HG02852 (cell line): ENCODE results near the gene AP1M1.
"Not testable (repeated sequence)": the region's sequence is repeated elsewhere in the genome, so short reads cannot be mapped to it uniquely, and the experiment has no call there.

Experiments
- ATAC-seq: cut with Tn5 transposase; IDR thresholded peaks from one replicate; pipeline ENCODE4 v1.9.1; 2021; ENCODE audit warnings: mild to moderate bottlenecking, moderate library complexity; ENCODE audit not compliant: unreplicated experiment

The AP1M1 gene

GRCh38 chr19:16197622-16198369 lies at the start of gene AP1M1:
AP1M1 (plus strand) TSS chr19:16197911; CDS start chr19:16198027, 116 bp downstream.
- peak; percentile 84 for ATAC-seq

DNA sequence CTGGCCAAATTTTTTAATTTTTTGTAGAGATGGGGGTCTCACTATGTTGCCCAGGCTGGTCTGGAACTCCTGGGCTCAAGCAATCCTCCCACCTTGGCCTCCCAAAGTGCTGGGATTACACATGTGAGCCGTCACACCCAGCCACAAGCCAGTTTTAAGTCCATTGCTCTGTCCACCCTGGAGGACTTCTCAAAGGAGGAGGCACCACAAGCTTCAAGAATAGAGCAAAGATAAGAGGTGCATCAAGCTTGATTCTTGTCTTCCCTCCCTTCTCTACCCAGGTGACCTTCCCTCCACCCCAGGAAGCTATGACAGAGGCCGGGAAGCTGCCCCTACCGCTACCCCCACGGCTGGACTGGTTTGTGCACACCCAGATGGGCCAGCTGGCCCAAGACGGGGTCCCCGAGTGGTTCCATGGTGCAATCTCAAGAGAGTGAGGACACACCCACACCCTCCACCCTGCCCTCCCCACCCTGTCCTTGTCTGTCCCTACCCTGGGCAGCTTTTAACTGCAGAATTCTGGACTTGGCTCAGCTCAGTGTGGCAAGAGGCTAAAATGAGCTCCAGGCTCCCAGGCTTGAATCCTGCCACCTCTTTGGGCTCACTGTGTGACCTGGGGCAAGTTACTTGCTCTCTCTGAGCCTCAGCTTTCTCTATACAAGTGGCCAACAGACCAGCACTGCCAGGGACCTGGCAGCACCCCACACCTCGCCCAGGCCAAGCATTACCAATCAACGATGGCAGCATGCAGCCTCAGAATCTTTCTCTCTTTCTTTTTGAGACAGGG lies 49.1 kb upstream of the AP1M1 start:
- no peak for ATAC-seq

- ATAC-seq, result no peak
These were observed 44.0 kb upstream of the AP1M1 start for GRCh38 chr19:16153582-16154336.

DNA sequence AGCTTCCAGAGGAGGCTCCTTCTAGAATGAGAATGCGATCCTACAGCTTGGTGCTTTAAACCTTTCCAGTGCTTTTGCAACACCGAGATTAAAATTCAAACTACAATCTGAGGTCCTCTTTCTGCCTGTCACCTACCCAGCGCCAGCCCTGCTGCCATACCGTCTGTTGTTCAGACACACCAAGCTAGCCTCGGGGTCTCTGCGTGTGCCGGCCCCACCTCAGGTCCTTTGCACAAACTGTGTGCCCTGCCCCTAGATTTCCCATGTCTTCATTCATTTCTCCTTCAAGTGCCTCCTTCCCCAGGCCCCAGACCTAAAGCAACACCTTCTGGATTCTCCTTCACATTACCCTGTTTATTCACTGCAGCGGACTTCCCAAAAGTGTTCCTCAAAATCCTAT lies 43.2 kb upstream of the AP1M1 start:
- no peak for ATAC-seq

DNA sequence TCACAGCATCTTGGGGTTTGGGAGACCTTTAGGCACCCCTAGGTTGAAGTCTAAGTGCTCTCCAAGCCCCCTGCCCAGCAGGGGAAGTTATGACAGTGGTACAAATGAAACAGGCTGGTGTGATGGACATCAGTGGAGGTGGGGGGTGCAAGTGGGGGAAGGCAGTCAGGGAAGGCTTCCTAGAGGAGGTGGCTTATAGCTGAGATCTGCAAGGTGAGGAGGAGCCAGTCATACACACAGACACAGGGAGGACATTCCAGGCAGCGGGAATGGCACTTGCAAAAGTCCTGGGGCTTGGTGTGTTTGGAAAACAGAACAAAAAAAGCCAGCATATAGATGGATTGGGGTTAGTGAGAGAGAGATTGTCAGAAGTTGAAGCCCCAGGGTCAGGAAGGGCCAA lies 42.6 kb upstream of the AP1M1 start:
- ATAC-seq, result no peak

- ATAC-seq, result no peak
These were observed 40.8 kb upstream of the AP1M1 start for GRCh38 chr19:16156904-16157303.

DNA sequence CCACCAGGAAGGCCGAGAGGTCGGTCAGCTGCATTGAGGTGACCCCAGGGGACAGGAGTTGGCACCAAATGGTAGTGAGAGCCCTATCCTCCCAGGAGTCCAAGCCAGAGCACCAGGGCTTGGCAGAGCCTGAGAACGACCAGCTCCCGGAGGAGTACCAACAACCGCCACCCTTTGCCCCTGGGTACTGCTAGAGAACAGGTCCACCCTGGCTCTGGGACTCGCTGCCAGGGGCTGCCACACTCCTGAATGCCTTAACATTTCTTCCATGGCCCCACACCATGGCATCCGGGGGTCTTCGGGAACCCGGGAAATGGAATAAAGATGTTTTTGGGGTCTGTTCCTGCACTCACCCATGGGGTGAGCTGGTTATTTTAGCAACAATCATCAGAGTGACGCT lies 40.1 kb upstream of the AP1M1 start:
- no peak for ATAC-seq

DNA sequence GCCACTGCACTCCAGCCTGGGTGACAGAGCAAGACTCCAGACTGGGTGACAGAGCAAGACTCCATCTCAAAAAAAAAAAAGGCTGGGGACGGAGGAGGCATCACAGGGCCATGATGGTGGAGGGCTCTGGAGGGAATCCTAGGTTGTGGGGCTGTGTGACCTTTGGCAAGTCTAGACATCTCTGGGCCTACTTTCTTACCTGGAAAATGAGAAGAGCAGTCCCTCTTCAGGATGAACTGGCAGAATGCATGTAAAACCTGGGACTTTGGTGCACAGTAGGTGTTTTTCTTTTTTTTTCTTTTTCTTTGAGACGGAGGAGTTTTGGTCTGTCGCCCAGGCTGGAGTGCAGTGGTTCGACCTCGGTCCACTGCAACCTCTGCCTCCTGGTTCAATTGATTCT lies 38.1 kb upstream of the AP1M1 start:
- ATAC-seq, result no peak

- no peak for ATAC-seq
These were observed 37.2 kb upstream of the AP1M1 start for GRCh38 chr19:16160445-16160942.

GRCh38 chr19:16160943-16161560 lies 36.7 kb upstream of the AP1M1 start:
- ATAC-seq, result no peak

DNA sequence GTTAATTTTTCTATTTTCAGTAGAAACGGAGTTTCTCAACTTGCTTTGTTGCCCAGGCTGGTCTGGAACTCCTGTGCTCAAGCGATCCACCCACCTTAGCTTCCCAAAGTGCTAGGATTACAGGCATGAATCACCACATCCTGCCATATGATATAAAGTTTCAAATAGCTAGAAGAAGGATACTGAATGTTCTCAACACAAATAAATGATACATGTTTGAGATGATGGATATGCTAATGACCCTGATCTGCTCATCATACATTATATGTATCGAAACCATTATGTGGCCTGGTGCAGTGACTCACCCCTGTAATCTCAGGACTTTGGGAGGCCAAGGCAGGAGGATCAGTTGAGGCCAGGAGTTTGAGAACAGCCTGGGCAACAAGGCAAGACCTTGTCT lies 35.9 kb upstream of the AP1M1 start:
- ATAC-seq, result no peak

DNA sequence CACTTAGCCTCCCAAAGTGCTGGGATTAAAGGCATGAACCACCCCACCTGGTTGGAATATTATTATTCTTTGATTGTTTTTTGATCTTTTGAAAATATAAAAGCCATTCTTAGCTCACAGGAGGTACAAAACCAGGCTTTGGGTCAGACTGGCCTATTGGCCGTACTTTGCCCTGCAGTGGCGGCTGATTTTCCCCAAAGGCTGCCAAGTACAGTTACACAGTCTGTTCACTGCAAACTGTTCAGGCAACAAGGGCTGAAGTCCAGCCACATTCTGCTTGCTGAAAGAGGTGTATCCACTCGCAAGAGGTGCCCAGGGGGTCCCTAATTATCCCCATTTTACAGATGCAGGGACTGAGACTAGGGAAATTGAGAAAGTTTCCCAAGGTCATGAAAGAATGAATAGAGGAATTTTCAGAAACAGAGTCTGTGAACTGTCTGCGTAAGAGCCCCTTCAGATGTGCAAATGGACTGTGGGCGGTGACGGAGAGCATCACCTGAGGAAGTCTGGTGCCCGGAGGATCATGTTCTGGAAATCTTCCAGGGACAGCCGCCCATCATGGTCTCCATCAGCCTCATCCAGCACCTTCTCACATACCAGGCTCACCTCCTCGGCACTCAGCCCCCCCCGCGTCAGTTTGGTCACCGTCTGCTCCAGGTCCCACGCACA lies 33.4 kb upstream of the AP1M1 start:
- no peak for ATAC-seq

DNA sequence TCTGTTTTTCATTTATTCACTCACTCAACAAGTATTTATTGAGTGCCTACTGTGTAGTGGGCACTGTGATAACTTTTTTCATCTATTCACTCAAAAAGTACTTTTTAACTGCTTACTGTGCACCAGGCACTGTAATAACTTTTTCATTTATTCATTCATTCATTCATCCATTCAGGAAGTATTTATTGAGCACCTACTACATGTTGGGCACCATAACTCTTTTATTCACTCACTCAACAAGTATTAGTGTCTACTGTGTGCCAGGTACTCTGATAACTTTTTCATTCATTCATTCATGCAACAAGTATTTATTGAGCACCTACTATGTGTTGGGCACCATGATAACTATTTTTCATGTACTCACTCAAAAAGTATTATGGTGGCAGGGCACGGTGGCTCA lies 31.3 kb upstream of the AP1M1 start:
- ATAC-seq, result no peak

DNA sequence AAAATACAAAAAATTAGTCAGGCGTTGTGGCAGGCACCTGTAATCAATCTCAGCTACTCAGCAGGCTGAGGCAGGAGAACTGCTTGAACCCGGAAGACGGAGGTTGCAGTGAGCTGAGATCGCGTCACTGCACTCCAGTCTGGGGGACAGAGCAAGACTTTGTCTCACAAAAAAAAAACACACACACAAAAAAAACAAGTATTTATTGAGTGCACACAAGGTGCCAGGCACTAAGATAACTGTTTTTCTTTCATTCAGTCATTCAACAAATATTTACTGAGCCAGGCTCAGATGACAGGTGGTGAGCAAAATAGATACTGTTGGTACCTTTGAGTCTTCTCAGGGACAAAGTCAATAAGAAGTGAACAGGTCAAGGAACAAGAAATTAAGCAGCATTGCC lies 30.7 kb upstream of the AP1M1 start:
- ATAC-seq, result no peak

DNA sequence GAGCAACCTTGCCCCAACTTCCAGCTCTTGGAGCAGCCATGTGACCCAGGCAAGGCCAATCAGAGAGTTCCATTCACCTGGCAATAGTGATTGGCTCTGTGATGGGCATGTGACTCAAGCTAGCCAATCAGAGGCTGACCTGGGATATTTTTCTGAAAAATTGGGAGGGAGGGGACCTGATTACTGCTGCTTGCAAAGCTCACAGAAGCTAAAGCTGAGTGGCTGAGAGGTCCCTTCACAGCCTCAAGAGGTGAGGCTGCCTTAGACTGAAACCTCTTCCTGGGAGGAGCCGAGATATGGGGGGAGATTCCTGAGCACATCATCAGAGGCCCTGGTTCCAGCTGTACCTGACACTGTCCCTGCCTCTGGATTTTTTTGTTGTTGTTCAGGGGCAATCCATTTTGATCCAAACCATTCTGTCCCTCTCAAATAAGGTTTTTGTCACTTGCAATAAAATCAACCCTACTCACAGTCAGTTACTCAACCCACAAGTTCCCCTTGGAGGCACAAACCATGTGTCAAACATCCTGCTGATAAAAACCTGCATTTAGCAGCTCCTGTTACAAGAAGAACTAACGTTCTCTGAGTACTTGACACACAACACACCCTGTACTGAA lies 29.1 kb upstream of the AP1M1 start:
- no peak for ATAC-seq

DNA sequence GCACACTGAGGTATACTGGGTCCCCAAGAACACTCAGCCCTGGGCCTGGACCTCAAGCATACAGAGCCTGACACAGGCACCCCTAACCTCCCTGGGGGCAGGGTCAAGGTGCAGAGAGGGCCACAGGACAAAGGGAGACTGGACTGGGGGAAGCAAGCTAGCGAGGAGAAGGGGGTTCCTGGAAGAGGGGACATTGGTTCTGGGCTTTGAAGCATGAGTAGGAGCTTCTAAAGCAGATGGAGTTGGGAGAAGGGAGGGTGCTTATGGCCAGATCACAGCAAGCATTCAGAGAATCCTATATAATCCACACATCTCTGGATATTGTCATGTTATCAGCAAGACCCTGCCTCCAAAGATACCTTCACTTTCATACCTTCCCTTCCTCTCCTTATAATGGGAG lies 27.6 kb upstream of the AP1M1 start:
- ATAC-seq, result no peak

- ATAC-seq, result no peak
These were observed 21.8 kb upstream of the AP1M1 start for GRCh38 chr19:16175954-16176353.

DNA sequence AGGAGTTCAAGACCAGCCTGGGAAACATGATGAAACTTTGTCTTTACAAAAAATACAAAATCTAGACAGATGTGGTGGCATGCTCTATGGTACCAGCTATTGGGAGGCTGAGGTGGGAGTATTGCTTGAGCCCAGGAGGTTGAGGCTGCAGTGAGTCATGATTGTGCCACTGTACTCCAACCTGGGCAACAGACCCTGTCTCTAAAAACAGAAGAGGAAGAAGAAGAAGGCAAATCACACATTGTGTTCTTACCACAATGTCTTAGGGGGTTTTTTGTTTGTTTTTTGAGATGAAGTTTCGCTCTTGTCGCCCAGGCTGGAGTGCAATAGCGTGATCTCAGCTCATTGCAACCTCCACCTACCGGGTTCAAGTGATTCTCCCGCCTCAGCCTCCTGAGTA lies 18.8 kb upstream of the AP1M1 start:
- ATAC-seq, result not testable (repeated sequence)

DNA sequence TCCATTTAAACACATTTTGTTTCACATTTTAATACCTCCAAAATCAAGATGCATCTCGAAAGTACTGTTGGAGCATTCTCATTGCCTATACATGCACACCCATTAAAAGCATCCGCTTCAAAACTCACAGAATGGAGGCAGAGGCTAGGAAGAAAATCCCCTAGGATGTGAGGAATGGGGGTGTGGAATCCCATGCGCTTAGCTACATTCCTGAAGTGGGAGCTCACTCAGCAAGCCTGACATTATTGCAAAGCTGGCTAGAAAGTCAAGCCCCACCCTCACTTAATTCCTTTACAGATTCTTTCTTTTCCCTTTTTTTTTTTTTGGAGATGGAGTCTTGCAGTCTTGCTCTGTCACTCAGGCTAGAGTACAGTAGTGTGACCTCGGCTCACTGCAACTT lies 17.1 kb upstream of the AP1M1 start:
- ATAC-seq, result no peak

DNA sequence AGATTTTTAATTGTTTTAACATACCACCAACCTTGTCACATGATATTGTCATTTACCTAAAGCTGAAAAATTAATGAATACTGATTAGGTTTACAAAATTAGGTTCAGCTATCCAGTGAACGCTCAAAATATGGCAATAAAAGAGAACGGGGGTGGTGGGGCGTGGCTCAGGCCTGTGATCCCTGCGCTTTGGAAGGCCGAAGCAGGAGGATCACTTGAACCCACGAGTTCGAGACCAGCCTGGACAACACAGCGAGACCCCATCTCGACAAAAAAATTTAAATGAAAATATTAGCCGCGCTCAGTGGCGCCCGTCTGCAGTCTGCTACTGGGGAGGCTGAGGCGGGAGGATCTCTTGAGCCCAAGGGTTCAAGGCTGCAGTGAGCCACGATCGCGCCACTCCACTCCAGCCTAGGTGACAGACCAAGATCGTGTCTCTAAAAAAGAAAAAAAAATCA lies 13.0 kb upstream of the AP1M1 start:
- ATAC-seq, result no peak
